ENCODE measurements around the gene RFX8.
"Not testable (repeated sequence)": the region's sequence is repeated elsewhere in the genome, so short reads cannot be mapped to it uniquely, and the experiment has no call there.

Gene RFX8

DNA sequence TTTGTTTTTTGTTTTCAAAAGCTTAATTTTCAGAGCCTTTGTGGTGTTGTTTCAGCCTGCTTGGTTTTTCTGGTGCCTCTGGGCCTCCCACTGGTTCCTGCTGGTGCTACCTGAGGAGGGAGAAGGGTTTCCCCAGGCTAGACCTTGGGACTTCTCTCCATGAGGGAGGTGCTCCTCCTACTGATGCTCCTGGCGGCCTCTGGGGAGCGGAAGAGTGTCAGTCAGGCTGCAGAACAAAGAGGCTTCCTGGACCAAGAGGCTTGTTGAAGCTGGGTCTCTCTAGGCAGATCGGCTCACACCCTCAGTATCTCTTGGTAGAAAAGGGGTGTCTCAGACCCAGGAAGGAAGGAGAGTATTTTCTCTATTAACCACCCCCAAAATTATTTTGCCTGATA is 32.2 kb downstream of the RFX8 start:
- no peak for DNase-seq (ENCODE audit: low read depth in 1 of 2, low spot score in 1 of 2)

DNA sequence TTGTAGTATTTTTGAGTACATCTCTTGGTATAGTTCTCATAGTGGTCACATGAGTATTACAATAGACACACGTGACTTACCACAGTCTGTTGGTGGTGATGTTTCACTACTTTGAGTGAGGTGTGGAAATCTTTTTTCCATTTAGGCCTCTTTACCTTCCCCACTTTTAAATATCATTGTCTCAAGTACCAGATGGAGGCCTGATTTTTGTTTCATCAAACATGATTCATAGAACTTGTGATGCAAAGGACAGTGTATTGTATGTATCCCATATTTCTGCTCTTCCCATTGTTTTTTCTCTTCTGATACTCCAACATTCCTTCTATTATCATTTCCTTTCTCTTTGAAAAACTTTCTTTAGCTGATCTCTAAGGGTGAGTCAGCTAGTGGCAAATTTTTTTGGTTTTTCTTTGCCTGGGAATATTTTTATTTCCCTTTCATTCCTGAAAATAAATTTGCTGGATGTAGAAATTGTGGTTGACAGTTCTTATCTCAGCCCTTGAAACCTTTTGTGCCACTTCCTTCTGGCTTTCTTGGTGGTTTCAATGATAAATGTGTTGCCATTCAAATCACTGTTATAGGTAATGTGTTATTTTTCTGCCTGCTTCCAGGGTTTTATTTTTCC is 32.8 kb downstream of the RFX8 start:
- DNase-seq (ENCODE audit: low read depth in 1 of 2, low spot score in 1 of 2), result peak in 1 of 2 donors; percentile 9

DNA sequence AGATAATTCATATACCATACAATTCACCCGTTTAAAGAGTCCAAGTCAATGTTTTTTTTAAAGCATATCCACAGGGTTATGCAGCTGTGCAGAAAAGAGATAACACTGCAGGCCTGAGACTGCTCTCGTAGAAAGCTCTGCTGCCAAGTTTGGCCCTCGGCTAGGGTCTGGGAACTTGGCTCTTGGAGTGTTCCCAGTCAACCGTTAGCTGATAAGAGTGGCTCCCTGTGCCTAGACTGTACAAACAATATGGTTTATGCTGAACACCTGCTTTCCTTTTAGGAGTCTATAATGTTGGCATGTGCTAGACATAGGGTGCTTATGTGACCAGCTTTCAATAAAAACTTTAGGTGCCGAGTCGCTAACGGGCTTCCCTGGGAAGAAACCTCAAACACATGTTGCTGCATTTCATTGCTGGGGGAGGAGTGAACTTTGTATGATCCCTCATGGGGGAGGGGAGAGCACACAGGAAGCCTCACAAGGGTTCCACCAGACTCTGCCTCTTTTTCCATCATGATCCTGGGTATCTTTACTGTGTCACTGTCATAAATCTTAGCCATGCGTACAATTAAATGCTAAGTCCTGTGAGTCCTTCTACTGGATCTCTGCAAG is 34.7 kb downstream of the RFX8 start:
- DNase-seq (ENCODE audit: low read depth in 1 of 2, low spot score in 1 of 2), result no peak

DNA sequence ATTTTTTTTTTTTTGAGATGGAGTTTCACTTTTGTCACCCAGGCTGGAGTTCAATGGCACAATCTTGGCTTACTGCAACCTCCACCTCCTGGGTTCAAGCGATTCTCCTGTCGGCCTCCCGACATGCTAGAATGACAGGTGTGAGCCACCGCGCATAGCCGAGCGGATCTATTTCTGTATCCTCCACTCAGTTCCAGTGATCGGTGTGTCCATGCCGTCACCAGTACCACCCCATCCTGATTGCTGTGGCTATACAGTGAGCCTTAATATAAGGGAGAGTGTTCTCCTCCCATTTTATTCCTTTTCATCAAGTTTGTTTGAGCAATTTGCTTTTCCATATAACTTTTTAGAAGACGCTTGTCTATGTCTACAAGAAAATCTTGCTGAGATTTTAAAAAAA is 35.2 kb downstream of the RFX8 start:
- DNase-seq (ENCODE audit: low read depth in 1 of 2, low spot score in 1 of 2), result no peak

DNA sequence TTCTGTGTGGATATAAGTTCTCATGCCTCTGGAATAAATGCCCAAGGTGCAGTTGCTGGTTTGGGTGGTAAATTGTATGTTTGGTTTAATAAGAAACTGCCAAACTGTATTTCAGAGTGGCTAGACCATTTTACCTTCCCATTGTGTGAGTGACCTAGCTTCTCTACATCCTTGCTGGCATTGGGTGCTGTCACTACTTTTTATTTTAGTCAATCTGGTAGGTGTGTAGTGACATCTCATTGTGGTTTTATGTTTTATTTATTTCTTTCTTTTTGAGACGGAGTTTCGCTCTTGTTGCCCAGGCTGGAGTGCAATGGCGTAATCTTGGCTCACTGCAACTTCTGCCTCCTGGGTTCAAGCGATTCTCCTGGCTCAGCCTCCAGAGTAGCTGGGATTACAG is 36.4 kb downstream of the RFX8 start:
- DNase-seq (ENCODE audit: low read depth in 1 of 2, low spot score in 1 of 2), result not testable (repeated sequence)

DNA sequence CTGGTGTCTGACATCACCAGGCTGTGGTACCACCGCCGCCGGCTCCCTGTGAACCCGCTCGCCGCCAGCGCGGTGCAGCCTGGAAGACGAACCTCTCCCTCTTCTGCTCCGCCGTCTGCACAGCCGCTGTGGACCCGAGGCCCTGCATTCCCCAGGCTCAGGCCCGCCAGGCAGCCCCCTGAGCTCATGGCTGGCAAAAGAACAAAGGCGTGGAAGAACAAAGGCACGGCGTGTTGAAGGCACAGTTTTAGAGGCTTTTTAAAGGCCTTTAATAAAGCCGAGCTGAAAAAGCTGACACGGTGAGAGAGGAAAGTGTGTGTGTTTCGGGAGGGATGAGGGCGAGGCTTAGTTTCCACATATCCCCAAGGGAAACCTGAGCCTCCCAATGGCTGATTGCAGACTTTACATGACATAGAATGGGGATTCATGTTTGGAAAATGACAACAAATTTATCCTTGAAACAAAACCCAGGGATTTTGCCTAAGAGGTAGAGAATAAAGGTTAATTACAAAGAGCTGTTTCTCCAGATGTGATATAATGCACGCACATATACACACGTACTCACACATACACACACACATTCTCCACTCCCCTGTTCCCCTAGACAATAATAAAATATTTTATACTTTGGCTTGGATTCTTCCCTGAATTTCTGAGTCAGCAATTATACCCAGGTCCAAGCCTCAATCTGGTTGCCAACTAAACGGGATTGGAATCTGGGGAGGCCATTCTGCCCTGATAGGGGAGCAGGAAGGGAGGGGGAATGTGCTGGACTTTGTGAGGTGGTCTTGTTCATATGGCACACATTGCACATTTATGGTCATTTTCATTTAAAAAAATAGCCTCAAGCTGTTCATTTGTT is 39.7 kb downstream of the RFX8 start:
- no peak for DNase-seq (ENCODE audit: low read depth in 1 of 2, low spot score in 1 of 2)

DNA sequence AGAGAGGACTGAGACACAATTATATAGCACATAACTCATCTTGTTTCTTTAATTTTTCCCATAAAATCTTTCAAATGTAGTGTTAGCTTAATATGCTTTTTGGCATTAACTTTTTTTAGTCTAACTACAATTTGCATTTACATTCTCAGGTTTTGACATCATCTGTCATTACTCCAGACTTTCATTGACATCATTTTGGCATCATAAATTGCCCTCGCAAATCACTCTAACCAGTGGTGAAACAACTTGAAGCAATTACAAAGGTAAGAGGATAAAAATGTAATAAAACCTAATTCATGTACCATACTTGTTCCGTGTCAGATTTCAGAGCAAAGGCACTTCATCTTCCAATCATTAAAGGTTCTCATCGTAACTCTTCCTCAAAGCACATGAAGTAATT is 41.4 kb downstream of the RFX8 start:
- no peak for DNase-seq (ENCODE audit: low read depth in 1 of 2, low spot score in 1 of 2)

DNA sequence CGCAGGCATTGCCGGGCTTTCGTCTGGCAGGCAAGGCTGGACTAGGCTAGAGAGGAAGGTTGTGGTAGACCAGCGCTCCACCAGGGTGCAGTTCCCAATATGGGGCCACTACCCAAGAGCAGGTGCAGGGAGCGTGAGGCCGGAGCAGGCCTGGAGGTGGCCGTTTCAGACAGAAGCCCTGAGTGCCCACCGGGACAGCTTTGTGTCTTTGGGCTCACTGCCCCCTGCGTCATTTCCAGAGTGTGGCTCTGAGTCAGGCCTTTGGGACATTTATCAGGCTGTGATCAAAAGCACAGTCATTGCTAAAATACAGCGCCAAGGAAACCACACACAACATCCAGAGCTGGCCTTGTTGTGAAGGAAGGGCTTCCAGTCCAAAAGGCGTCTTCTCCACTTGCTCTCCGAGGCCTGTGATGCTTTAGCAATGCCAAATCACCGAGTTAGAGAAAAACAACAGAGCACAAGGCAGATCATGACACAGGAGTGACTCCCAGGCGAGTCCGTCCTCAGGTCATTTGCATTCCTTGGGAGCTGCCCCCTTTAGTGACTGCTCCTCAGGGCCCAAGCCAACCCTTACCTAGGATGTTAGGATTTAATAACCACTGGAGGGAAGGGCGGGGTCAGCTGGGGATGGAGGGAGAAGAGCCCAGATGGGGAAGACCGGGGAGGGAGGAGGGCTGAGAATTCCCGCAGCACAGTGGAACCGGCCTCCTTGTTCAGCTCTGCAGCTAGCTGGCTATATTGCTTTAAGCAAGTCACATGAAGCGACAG is 42.3 kb downstream of the RFX8 start:
- no peak for DNase-seq (ENCODE audit: low read depth in 1 of 2, low spot score in 1 of 2)

DNA sequence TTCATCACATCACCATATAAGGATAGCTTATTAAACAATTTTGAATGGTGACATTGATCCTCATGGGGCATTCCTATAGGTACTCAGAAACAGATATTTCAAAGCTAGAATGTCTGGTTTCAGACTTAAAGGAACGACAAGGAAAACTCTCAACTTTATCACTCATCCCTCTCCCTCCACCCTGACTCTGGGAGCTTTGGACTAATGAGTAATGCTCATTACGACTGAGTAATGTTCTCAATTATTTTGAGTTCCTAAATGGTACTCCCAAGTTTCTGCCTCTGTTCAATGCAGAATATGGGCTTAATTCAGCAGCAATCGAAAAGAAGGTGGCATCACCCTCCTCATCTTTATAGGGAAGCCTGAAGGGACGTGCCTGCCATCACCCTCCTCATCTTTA is 43.4 kb downstream of the RFX8 start:
- no peak for DNase-seq (ENCODE audit: low read depth in 1 of 2, low spot score in 1 of 2)

DNA sequence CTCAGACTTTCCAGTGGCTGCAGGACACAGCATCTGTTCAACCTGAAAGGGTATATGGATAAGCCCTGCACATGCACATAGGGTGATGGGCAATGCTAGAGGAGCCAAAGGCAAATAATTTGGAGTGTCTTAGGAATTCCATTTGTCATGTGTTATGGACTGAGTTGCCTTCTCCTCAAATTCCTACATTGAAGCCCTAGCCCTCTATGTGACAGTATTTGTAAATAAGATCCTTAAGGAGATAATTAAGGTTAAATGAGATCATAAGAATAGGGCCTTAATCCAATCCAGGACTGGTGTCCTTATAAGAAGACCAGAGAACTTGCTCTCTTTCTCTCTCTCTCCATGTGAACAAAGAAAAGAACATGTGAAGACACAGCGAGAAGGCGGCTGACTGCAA is 44.8 kb downstream of the RFX8 start:
- no peak for DNase-seq (ENCODE audit: low read depth in 1 of 2, low spot score in 1 of 2)

DNA sequence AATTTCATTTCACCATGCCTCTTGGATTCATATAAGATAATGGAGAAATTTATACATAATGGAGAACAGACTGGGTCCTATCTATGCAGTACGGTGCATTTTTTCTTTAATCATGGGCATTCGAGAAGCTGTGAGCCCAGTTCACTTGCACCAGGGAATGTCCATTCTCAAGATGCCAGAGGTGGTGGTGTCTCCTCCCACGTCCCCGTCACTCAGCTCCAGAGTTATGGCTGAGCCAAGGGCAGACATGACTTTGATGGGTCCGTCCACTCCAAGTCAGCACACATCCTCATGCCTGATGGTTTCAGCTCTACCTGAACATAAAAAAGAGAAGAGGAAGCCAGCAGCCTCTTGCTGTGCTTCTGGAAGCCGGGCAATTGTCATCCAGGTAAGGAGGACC is 45.5 kb downstream of the RFX8 start:
- DNase-seq (ENCODE audit: low read depth in 1 of 2, low spot score in 1 of 2), result no peak

DNA sequence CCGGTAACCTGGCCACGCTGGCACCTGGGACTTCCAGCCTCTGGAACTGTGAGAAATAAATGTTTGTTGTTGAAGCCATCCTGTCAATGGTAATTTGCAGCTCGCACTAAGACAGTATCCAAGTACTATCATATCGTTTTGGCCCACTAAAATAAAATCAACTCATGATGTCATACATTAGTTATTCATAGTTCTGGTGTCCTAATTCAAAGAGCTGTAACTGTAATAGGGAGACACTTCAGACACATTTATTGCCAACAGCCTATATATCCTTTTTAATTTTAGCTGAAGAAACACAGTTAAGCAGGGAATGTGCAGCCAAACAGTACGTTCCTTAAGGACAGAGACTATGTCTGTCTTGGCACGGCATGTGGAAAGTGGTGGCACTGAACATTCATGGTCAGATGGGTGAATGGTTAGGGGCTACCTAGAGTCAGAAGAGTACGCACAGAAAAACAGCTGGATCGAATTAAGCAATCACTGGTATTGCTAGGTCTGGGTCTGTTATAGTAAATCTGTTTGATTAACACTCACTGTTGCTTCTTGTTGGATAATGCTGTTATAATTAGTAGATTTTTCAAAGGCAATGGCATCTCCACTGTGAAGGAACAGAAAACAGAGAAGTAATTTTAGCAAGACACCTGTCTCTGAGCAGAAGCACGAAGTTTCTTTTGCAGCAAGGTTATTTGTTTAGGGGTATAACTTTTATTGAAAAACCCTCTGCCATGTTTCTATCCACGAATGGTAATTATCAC is 46.3 kb downstream of the RFX8 start:
- DNase-seq (ENCODE audit: low read depth in 1 of 2, low spot score in 1 of 2), result no peak

DNA sequence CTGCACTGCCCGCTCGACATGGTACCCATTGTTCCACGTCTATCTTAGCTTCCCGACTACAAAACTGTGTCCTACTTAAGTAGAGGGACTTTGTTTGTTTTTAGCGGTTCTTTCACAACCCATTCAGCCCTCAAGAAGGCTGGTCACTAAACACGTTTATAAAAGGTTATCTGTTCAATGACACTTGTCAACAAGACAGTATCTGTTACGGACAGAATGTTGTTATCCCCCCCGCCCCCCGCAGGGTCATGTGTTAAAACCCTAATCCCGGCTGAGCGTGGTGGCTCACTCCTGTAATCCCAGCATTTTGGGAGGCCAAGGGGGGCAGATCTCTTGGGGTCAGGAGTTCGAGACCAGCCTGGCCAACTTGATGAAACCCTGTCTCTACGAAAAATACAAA is 47.2 kb downstream of the RFX8 start:
- no peak for DNase-seq (ENCODE audit: low read depth in 1 of 2, low spot score in 1 of 2)

DNA sequence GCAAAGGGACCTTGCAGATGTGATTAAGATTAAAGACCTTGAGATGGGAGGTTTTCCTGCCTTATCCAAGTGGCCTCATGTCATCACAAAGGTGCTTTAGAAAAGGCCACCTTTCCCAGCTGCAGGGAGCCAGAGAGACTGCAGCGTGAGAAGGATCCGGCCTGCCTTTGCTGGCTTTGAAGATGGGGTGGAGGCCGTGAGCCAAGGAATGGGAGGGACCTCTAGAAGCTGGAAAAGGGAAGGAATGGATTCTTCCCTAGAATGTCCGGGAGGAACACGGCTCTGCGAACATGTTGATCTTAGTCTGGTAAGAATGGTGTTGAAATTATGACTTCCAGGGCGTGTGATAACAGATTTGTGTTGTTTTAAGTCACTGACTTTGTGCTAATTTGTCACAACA is 47.7 kb downstream of the RFX8 start:
- DNase-seq (ENCODE audit: low read depth in 1 of 2, low spot score in 1 of 2), result no peak

DNA sequence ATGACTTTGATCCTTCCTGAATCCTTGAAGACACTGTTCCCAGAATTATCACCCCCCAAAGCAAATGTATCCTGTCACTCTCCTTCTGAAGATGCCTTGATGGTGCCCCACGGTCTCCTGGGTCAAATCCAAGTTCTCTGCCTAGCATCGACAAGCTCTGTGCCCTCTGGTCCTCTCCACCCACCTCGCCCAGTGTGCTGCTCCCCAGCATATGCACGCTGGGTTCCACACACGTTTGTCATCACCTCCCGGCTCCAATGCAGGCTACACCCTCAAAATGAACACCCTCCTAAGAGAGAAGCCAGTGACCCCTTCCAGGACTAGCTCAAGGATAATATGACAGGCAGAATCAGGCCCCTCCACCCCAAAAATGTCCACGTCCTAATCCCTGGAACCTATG is 48.1 kb downstream of the RFX8 start:
- DNase-seq (ENCODE audit: low read depth in 1 of 2, low spot score in 1 of 2), result no peak

DNA sequence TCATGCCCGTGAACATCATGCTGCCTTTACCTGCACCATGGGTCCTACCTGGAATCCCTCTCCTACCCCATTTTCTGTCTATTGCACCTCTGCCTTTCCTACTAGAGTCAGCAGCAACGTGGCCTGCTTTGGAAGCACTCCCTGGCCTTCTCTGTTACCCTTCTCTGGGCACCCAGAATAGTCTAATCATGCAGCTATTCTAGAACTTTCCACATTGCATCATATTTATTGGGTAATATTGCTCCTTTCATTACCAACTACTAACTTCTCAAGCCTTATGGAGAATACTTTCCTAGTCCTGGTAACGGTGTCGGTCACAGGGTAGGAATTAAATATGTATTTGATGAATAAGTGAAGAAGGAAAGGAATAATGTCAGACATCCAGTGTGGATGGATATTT is 54.3 kb downstream of the RFX8 start:
- DNase-seq (ENCODE audit: low read depth in 1 of 2, low spot score in 1 of 2), result no peak

DNA sequence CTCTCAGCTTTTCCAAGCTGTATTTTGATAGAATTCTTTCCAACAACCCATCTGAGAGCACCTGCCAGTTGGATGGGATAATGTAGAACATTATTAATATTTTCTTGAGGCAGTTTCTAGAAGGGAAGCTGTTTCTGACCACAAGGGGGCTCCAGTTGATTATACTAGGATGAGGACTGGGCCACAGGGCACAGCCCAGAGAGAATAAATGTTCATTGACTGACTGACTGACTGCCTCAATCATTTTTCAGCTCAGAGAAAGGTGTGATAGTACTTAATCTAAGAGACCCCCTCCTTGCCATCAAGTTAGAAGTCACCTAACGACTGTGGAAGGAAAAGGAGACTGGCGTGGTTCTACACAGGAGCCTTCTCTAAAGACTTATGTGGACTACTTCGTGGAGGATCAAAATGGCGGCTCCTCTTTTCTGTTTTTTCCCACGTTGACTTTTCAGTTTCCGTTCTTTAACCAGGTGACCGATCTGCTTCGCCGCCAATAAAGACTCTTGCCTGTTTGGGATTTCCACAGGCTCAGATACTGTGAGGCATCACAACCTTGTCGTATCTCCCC is 55.7 kb downstream of the RFX8 start:
- peak in 1 of 2 donors; percentile 71 for DNase-seq (ENCODE audit: low read depth in 1 of 2, low spot score in 1 of 2)

DNA sequence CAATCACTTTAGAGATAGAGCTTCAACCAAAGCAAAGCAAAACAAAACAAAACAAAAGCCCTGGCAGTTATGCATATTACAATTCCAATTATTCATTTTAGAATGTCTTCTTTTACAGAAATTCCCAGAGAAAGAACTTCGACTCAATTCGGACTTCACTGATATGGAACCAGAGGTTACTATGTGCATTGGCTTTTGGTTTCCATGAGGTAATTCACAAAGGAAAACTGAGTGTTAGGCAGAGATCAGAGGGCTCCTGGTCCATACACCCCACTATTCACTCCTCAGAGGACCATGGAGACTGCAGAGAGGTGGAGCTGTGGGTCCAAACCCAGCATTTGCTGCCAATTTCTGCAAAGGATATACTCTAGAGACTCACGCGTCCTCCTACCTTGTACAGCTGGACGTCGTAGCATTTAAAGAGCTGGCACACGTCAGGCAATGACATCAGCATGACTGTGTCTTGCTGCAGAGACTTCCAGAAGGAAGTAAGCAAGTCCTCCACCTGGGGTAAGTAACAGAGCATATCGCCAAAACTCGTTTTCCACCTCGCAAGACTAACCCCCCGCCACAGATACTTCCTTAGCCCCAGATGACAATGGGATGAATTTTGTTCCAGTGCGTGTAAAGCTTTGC is 56.3 kb downstream of the RFX8 start:
- no peak for DNase-seq (ENCODE audit: low read depth in 1 of 2, low spot score in 1 of 2)

DNA sequence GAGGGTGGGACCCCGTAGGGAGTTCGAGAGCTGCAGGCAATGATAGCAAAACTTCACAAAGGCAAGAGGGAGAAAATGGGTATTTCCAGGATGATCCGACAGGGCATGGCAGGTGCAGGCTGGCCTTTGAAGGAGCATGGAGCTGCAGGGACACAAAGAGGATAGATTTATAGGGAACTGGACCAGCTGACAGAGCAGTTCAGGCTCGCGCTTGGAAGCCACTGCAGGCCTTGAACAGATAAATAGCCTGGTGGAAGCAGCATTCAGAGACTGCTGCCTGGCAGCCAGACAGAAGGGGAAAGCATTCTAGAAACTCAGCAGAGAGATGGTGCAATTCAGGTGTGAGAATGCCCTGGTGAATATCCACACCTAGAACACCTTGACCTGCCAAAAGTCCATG is 58.3 kb downstream of the RFX8 start:
- DNase-seq (ENCODE audit: low read depth in 1 of 2, low spot score in 1 of 2), result no peak

DNA sequence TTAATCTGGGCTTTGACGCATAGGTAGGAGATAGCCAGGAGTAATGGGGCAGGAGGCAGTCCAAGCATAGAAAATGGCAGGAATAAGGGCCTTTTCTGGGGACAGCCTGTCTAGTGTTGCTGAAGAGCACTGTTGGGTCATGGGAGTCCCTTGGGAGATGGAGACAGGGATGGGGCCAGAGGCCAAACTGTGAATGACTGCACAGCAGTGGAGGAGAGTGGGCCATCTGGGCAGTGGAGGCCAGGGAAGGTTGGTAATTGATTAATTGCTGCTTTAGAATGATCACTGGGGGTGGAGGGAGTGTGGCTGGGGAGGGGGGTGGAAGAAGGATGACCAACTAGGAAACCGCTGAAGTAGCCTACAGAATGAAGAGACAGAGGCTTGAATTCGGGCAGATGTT is 59.0 kb downstream of the RFX8 start:
- no peak for DNase-seq (ENCODE audit: low read depth in 1 of 2, low spot score in 1 of 2)
